HCT116 (cell line): ENCODE measurements around the gene MMP13.

Experiments used
- CBX3 ChIP-seq: IDR thresholded peaks from 2 replicates; pipeline ENCODE4 v1.6.1; 2012; ENCODE audit warnings: low read depth
- EZH2 ChIP-seq: fragments of 200-600 bp; sonication (generic); IDR thresholded peaks from 2 replicates; pipeline ENCODE4 v1.6.1; 2017; ENCODE audit warnings: antibody characterized with exemption, mixed run types
- POLR2A ChIP-seq: IDR thresholded peaks from 2 replicates; pipeline ENCODE4 v1.7.0; 2011; ENCODE audit warnings: borderline replicate concordance; ENCODE audit not compliant: insufficient read depth, insufficient read length; ENCODE audit errors: extremely low read depth
- POLR2AphosphoS5 ChIP-seq: IDR thresholded peaks from 2 replicates; pipeline ENCODE4 v1.6.1; 2011; ENCODE audit warnings: mild to moderate bottlenecking, low read depth, low read length, moderate library complexity
- RAD21 ChIP-seq: IDR thresholded peaks from 2 replicates; pipeline ENCODE4 v1.6.1; 2012; ENCODE audit warnings: low read depth, mild to moderate bottlenecking
- REST ChIP-seq: IDR thresholded peaks from 2 replicates; pipeline ENCODE4 v1.6.1; 2012; ENCODE audit warnings: low read depth
- SIN3A ChIP-seq: IDR thresholded peaks from 2 replicates; pipeline ENCODE4 v1.6.1; 2012; ENCODE audit warnings: low read depth
- TF ChIP-seq, protein P1 (sequence below): IDR thresholded peaks from 2 replicates; pipeline ENCODE4 v1.6.1; 2012
- TF ChIP-seq, protein P2 (sequence below), 3 experiments: fragments of 200-600 bp in 1 of 3; sonication (generic) in 1 of 3; IDR thresholded peaks in 2 of 3; conservative IDR thresholded peaks in 1 of 3; 2 replicates each; pipeline ENCODE4 v1.5.1; 2012 to 2017; ENCODE audit warnings: low read depth in 2 of 3, low read length in 2 of 3, antibody characterized with exemption in 1 of 3, borderline replicate concordance in 1 of 3, control low read depth in 1 of 3, mild to moderate bottlenecking in 1 of 3, mixed read lengths in 1 of 3, mixed run types in 1 of 3, moderate library complexity in 1 of 3; ENCODE audit not compliant: insufficient read depth in 1 of 3

- TF ChIP-seq POLR2A (no peak), POLR2AphosphoS5 (no peak), SIN3A (no peak), EZH2 (no peak), CBX3 (no peak), RAD21 (no peak), REST (no peak)
- TF ChIP-seq, protein P1, sequence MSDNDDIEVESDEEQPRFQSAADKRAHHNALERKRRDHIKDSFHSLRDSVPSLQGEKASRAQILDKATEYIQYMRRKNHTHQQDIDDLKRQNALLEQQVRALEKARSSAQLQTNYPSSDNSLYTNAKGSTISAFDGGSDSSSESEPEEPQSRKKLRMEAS, result no peak
- TF ChIP-seq, protein P2, sequence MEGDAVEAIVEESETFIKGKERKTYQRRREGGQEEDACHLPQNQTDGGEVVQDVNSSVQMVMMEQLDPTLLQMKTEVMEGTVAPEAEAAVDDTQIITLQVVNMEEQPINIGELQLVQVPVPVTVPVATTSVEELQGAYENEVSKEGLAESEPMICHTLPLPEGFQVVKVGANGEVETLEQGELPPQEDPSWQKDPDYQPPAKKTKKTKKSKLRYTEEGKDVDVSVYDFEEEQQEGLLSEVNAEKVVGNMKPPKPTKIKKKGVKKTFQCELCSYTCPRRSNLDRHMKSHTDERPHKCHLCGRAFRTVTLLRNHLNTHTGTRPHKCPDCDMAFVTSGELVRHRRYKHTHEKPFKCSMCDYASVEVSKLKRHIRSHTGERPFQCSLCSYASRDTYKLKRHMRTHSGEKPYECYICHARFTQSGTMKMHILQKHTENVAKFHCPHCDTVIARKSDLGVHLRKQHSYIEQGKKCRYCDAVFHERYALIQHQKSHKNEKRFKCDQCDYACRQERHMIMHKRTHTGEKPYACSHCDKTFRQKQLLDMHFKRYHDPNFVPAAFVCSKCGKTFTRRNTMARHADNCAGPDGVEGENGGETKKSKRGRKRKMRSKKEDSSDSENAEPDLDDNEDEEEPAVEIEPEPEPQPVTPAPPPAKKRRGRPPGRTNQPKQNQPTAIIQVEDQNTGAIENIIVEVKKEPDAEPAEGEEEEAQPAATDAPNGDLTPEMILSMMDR (IDR thresholded peaks at IDR 0.05 in 2 of 3, conservative IDR thresholded peaks at IDR 0.05 in 1 of 3; ENCODE audit: borderline replicate concordance in 1 of 3, insufficient read depth in 1 of 3, low read depth in 2 of 3, low read length in 2 of 3), result no peak
Measured at GRCh38 chr11:102930451-102930850, 25.1 kb downstream of the MMP13 start.
